ENCODE results near the gene MDFI. TPM values are rescaled to one million over a fixed set of nuclear protein-coding genes. Genes with fewer than 3 reads are reported as not detected.

Gene MDFI
- total RNA-seq, 1 donor from 2014 or later: 149 TPM

GRCh38 chr6:41596807-41597206 is 41.5 kb upstream of the MDFI start:
- Mint-ChIP-seq H3K27me3 (ENCODE audit: low read depth) (no peaks in the 10 kb centered on the region), H3K27ac (no peak overlapping the region), H3K4me1 (peaks cover 7% of the 10 kb centered on the region), H3K4me3 (no peak overlapping the region), H3K36me3 (peaks cover 23% of the 10 kb centered on the region), H3K9me3 (no peaks in the 10 kb centered on the region)
- no peak for TF ChIP-seq CTCF (IDR thresholded peaks at IDR 0.05; ENCODE audit: unreplicated experiment)
- no peak for DNase-seq (ENCODE audit: low spot score in 2 of 2, unreplicated experiment in 2 of 2)

- no peak overlapping the region for H3K4me3 Mint-ChIP-seq
- H3K4me1 Mint-ChIP-seq: peaks cover 9% of the 10 kb centered on the region
- H3K27me3 Mint-ChIP-seq (ENCODE audit: low read depth): no peaks in the 10 kb centered on the region
- no peak overlapping the region for H3K27ac Mint-ChIP-seq
- no peak for DNase-seq (ENCODE audit: low spot score in 2 of 2, unreplicated experiment in 2 of 2)
- no peaks in the 10 kb centered on the region for H3K9me3 Mint-ChIP-seq
- peaks cover 23% of the 10 kb centered on the region for H3K36me3 Mint-ChIP-seq
- TF ChIP-seq CTCF (IDR thresholded peaks at IDR 0.05; ENCODE audit: unreplicated experiment): no peak
These were observed 40.8 kb upstream of the MDFI start for GRCh38 chr6:41597246-41598000.

GRCh38 chr6:41598670-41599014 is 39.6 kb upstream of the MDFI start:
- Mint-ChIP-seq H3K27ac (no peak overlapping the region), H3K36me3 (peaks cover 15% of the 10 kb centered on the region), H3K27me3 (ENCODE audit: low read depth) (no peaks in the 10 kb centered on the region), H3K4me3 (no peak overlapping the region), H3K9me3 (no peaks in the 10 kb centered on the region), H3K4me1 (peaks cover 13% of the 10 kb centered on the region)
- no peak for TF ChIP-seq CTCF (IDR thresholded peaks at IDR 0.05; ENCODE audit: unreplicated experiment)
- DNase-seq (ENCODE audit: low spot score in 2 of 2, unreplicated experiment in 2 of 2): no peak

- Mint-ChIP-seq H3K27me3 (ENCODE audit: low read depth) (no peaks in the 10 kb centered on the region), H3K4me3 (no peak overlapping the region), H3K9me3 (no peaks in the 10 kb centered on the region), H3K36me3 (peaks cover 15% of the 10 kb centered on the region), H3K4me1 (peaks cover 13% of the 10 kb centered on the region), H3K27ac (no peak overlapping the region)
- DNase-seq (ENCODE audit: low spot score in 2 of 2, unreplicated experiment in 2 of 2): no peak
- TF ChIP-seq CTCF (IDR thresholded peaks at IDR 0.05; ENCODE audit: unreplicated experiment): no peak
These were observed 39.0 kb upstream of the MDFI start for GRCh38 chr6:41599015-41599851.

- peaks cover 13% of the 10 kb centered on the region for H3K4me1 Mint-ChIP-seq
- H3K36me3 Mint-ChIP-seq: peaks cover 12% of the 10 kb centered on the region
- TF ChIP-seq CTCF (IDR thresholded peaks at IDR 0.05; ENCODE audit: unreplicated experiment): no peak
- H3K27me3 Mint-ChIP-seq (ENCODE audit: low read depth): no peaks in the 10 kb centered on the region
- no peak for DNase-seq (ENCODE audit: low spot score in 2 of 2, unreplicated experiment in 2 of 2)
- no peak overlapping the region for H3K27ac Mint-ChIP-seq
- H3K4me3 Mint-ChIP-seq: no peak overlapping the region
- no peaks in the 10 kb centered on the region for H3K9me3 Mint-ChIP-seq
These were observed 38.3 kb upstream of the MDFI start for GRCh38 chr6:41599852-41600445.
